HepG2 (cell line): Measurements from ENCODE around the gene CCT4. TPM values are rescaled to one million over a fixed set of nuclear protein-coding genes. Genes with fewer than 3 reads are reported as not detected.
A peak's percentile ranks its signal among the peaks of the same experiment; 100 is the strongest.

ENCODE experiments used
- ADNP ChIP-seq: sonication (generic); formaldehyde crosslinking; IDR thresholded peaks from 2 replicates; pipeline ENCODE4 v1.4.0; 2020; ENCODE audit warnings: missing genetic modification reagents
- ASH2L ChIP-seq: fragments of 300-600, 200-600 bp; sonication (generic); IDR thresholded peaks from 2 replicates; pipeline ENCODE4 v1.7.0; 2017; ENCODE audit warnings: low read depth, mild to moderate bottlenecking, moderate library complexity, mixed read lengths, low read length; ENCODE audit not compliant: insufficient read length
- GTF3A ChIP-seq: sonication (generic); formaldehyde crosslinking; conservative IDR thresholded peaks from 2 replicates; pipeline ENCODE4 v1.4.0; 2020; ENCODE audit warnings: mild to moderate bottlenecking, missing genetic modification reagents
- KDM4B ChIP-seq: sonication (generic); formaldehyde crosslinking; IDR thresholded peaks from 2 replicates; pipeline ENCODE4 v1.4.0; 2020; ENCODE audit warnings: missing genetic modification reagents
- NAIF1 ChIP-seq: sonication (generic); formaldehyde crosslinking; IDR thresholded peaks from 2 replicates; pipeline ENCODE4 v1.5.0; 2020; ENCODE audit warnings: mild to moderate bottlenecking, missing genetic modification reagents, borderline replicate concordance
- SMYD3 ChIP-seq: sonication (generic); formaldehyde crosslinking; IDR thresholded peaks from 2 replicates; pipeline ENCODE4 v1.8.1; 2023; ENCODE audit warnings: mild to moderate bottlenecking, missing genetic modification reagents
- SNAPC2 ChIP-seq: sonication (generic); formaldehyde crosslinking; IDR thresholded peaks from 2 replicates; pipeline ENCODE4 v1.8.1; 2022; ENCODE audit warnings: mild to moderate bottlenecking, missing genetic modification reagents
- SRSF9 ChIP-seq: fragments of 200-400 bp; formaldehyde crosslinking; IDR thresholded peaks from 2 replicates; pipeline ENCODE4 v1.6.1; 2018; ENCODE audit warnings: borderline replicate concordance, mild to moderate bottlenecking, low read depth, low read length; ENCODE audit not compliant: insufficient read depth, poor library complexity, severe bottlenecking
- SRY ChIP-seq: sonication (generic); formaldehyde crosslinking; IDR thresholded peaks from 2 replicates; pipeline ENCODE4 v1.8.0; 2022; ENCODE audit warnings: mild to moderate bottlenecking, missing genetic modification reagents
- TOPORS ChIP-seq: sonication (generic); formaldehyde crosslinking; IDR thresholded peaks from 2 replicates; pipeline ENCODE4 v1.8.0; 2023; ENCODE audit warnings: mild to moderate bottlenecking, missing genetic modification reagents
- ZNF446 ChIP-seq: sonication (generic); formaldehyde crosslinking; IDR thresholded peaks from 2 replicates; pipeline ENCODE4 v1.5.0; 2020; ENCODE audit warnings: mild to moderate bottlenecking, missing genetic modification reagents
- ZNF660 ChIP-seq: sonication (generic); formaldehyde crosslinking; IDR thresholded peaks from 2 replicates; pipeline ENCODE4 v1.5.1; 2020; ENCODE audit warnings: mild to moderate bottlenecking, low read depth, missing genetic modification reagents, borderline replicate concordance
- ZNF780A ChIP-seq: sonication (generic); formaldehyde crosslinking; IDR thresholded peaks from 2 replicates; pipeline ENCODE4 v1.8.0; 2022; ENCODE audit warnings: mild to moderate bottlenecking, missing genetic modification reagents, moderate library complexity
- polyA plus RNA-seq, 8 experiments: library from polyadenylated mRNA; depleted of rRNA in 3 of 8; stranded (reverse) in 7 of 8; unstranded in 1 of 8; fragments of >200 nt; fragmentation: Illumina TruSeq in 4 of 8; extraction: Trizol in 4 of 8; gene quantifications; 2 replicates each; pipeline versions ENCODE4 v1.2.1 to v1.2.3, GENCODE V29; 2011 to 2016; ENCODE audit warnings: low read depth in 4 of 8, missing spikeins in 1 of 8, mixed read lengths in 1 of 8; ENCODE audit not compliant: insufficient read depth in 1 of 8
- total RNA-seq, 5 experiments: library from RNA; depleted of rRNA; stranded (reverse); fragments of >200 nt; fragmentation: Illumina TruSeq; extraction: Trizol; gene quantifications; 2 replicates each; pipeline ENCODE4 v1.2.3, GENCODE V29; 2016; ENCODE audit warnings: low read depth in 1 of 5
- TF ChIP-seq, protein P1 (sequence below): sonication (generic); formaldehyde crosslinking; IDR thresholded peaks from 2 replicates; pipeline ENCODE4 v1.8.0; 2022; ENCODE audit warnings: missing genetic modification reagents, mild to moderate bottlenecking, moderate library complexity, borderline replicate concordance
- TF ChIP-seq, protein P2 (sequence below): IDR thresholded peaks from 2 replicates; pipeline ENCODE4 v1.6.1; 2016; ENCODE audit warnings: control low read depth
- TF ChIP-seq, protein P3 (sequence below): sonication (generic); formaldehyde crosslinking; IDR thresholded peaks from 2 replicates; pipeline ENCODE4 v1.5.1; 2020; ENCODE audit warnings: missing genetic modification reagents, mild to moderate bottlenecking, borderline replicate concordance
- TF ChIP-seq, protein P4 (sequence below): sonication (generic); formaldehyde crosslinking; IDR thresholded peaks from 2 replicates; pipeline ENCODE4 v1.5.0; 2020; ENCODE audit warnings: mild to moderate bottlenecking, missing genetic modification reagents, borderline replicate concordance
- TF ChIP-seq, protein P5 (sequence below): sonication (generic); formaldehyde crosslinking; IDR thresholded peaks from 2 replicates; pipeline ENCODE4 v1.8.1; 2022; ENCODE audit warnings: low read depth, mild to moderate bottlenecking, missing genetic modification reagents

Gene CCT4
- total and polyA plus RNA-seq, 2 of the 13 experiments (the other 11 are each of a cell fraction or from before 2014, with no cell fraction given), result 138 to 340 TPM

DNA sequence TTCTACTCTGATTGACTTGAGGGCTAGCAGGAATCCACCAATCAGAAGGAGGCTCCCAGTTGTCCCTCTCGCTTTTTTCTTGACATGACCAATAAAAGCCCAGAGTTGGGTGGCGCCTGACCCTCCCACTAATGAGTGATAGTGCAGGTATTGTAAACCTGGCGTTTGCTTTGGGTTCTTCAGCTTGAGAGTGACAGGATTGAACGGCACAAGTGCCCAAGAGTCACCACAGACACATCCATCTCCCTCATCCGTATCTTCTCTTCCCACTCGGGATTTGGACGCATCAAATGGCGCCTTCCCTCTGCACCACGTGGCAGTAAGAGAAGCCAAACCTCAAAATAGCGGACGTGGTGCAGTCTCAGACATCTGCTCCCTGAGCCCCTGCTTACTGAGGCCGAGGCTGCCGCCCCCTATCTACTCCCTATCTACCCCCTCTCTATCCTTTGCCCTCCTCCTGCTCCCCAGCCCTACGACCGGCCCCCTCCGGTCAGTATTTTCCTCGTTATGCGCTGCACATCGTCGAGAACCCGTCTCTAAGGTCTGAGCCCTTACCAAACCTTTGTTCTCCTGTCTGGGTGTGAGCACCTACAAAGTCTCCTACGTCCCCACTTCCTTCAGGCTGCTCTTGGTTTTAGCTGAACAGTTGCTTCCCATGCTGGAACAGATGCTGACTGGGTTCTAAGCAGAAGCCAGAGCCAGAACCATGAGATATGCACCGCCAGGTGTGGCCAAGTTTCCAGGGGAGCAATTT is 33.7 kb downstream of the CCT4 start (continued):
- TF ChIP-seq ZNF446 (CRISPR knock-in tag) (no peak), SNAPC2 (CRISPR knock-in tag) (no peak; the same call in 1 of the 2 replicates), ADNP (no peak), SRSF9 (no peak), GTF3A (0 out of 2 replicates have a peak, but pooled peaks have one; percentile 77), ZNF660 (CRISPR knock-in tag) (no peak), ZNF780A (CRISPR knock-in tag) (no peak), SMYD3 (CRISPR knock-in tag) (peak; percentile 13; the same call in 1 of the 2 replicates), NAIF1 (no peak), ASH2L (peak; percentile 44), TOPORS (CRISPR knock-in tag) (peak; percentile 59; the same call in 1 of the 2 replicates), KDM4B (CRISPR knock-in tag) (peak; percentile 30), SRY (no peak)
- TF ChIP-seq, protein P1, sequence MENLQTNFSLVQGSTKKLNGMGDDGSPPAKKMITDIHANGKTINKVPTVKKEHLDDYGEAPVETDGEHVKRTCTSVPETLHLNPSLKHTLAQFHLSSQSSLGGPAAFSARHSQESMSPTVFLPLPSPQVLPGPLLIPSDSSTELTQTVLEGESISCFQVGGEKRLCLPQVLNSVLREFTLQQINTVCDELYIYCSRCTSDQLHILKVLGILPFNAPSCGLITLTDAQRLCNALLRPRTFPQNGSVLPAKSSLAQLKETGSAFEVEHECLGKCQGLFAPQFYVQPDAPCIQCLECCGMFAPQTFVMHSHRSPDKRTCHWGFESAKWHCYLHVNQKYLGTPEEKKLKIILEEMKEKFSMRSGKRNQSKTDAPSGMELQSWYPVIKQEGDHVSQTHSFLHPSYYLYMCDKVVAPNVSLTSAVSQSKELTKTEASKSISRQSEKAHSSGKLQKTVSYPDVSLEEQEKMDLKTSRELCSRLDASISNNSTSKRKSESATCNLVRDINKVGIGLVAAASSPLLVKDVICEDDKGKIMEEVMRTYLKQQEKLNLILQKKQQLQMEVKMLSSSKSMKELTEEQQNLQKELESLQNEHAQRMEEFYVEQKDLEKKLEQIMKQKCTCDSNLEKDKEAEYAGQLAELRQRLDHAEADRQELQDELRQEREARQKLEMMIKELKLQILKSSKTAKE (CRISPR knock-in tag), result no peak
- TF ChIP-seq, protein P2, sequence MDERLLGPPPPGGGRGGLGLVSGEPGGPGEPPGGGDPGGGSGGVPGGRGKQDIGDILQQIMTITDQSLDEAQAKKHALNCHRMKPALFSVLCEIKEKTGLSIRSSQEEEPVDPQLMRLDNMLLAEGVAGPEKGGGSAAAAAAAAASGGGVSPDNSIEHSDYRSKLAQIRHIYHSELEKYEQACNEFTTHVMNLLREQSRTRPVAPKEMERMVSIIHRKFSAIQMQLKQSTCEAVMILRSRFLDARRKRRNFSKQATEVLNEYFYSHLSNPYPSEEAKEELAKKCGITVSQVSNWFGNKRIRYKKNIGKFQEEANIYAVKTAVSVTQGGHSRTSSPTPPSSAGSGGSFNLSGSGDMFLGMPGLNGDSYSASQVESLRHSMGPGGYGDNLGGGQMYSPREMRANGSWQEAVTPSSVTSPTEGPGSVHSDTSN (CRISPR knock-in tag), result peak; percentile 94
- TF ChIP-seq, protein P3, sequence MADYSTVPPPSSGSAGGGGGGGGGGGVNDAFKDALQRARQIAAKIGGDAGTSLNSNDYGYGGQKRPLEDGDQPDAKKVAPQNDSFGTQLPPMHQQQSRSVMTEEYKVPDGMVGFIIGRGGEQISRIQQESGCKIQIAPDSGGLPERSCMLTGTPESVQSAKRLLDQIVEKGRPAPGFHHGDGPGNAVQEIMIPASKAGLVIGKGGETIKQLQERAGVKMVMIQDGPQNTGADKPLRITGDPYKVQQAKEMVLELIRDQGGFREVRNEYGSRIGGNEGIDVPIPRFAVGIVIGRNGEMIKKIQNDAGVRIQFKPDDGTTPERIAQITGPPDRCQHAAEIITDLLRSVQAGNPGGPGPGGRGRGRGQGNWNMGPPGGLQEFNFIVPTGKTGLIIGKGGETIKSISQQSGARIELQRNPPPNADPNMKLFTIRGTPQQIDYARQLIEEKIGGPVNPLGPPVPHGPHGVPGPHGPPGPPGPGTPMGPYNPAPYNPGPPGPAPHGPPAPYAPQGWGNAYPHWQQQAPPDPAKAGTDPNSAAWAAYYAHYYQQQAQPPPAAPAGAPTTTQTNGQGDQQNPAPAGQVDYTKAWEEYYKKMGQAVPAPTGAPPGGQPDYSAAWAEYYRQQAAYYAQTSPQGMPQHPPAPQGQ, result no peak
- TF ChIP-seq, protein P4, sequence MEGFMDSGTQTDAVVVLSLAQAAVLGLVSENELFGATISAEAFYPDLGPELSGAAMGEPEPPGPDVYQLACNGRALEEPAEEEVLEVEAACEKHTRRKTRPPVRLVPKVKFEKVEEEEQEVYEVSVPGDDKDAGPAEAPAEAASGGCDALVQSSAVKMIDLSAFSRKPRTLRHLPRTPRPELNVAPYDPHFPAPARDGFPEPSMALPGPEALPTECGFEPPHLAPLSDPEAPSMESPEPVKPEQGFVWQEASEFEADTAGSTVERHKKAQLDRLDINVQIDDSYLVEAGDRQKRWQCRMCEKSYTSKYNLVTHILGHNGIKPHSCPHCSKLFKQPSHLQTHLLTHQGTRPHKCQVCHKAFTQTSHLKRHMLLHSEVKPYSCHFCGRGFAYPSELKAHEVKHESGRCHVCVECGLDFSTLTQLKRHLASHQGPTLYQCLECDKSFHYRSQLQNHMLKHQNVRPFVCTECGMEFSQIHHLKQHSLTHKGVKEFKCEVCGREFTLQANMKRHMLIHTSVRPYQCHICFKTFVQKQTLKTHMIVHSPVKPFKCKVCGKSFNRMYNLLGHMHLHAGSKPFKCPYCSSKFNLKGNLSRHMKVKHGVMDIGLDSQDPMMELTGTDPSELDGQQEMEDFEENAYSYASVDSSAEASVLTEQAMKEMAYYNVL (CRISPR knock-in tag), result peak; percentile 37; the same call in 1 of the 2 replicates
- TF ChIP-seq, protein P5, sequence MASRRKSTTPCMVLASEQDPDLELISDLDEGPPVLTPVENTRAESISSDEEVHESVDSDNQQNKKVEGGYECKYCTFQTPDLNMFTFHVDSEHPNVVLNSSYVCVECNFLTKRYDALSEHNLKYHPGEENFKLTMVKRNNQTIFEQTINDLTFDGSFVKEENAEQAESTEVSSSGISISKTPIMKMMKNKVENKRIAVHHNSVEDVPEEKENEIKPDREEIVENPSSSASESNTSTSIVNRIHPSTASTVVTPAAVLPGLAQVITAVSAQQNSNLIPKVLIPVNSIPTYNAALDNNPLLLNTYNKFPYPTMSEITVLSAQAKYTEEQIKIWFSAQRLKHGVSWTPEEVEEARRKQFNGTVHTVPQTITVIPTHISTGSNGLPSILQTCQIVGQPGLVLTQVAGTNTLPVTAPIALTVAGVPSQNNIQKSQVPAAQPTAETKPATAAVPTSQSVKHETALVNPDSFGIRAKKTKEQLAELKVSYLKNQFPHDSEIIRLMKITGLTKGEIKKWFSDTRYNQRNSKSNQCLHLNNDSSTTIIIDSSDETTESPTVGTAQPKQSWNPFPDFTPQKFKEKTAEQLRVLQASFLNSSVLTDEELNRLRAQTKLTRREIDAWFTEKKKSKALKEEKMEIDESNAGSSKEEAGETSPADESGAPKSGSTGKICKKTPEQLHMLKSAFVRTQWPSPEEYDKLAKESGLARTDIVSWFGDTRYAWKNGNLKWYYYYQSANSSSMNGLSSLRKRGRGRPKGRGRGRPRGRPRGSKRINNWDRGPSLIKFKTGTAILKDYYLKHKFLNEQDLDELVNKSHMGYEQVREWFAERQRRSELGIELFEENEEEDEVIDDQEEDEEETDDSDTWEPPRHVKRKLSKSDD (CRISPR knock-in tag), result peak; percentile 92; the same call in 1 of the 2 replicates
